Measurements from ENCODE around the gene MRPS10. TPM values are rescaled to one million over a fixed set of nuclear protein-coding genes. Genes with fewer than 3 reads are reported as not detected.
"Not testable (repeated sequence)": the region's sequence is repeated elsewhere in the genome, so short reads cannot be mapped to it uniquely, and the experiment has no call there.

Gene MRPS10
- total RNA-seq, 1 donor from 2014 or later: 57.0 TPM

DNA sequence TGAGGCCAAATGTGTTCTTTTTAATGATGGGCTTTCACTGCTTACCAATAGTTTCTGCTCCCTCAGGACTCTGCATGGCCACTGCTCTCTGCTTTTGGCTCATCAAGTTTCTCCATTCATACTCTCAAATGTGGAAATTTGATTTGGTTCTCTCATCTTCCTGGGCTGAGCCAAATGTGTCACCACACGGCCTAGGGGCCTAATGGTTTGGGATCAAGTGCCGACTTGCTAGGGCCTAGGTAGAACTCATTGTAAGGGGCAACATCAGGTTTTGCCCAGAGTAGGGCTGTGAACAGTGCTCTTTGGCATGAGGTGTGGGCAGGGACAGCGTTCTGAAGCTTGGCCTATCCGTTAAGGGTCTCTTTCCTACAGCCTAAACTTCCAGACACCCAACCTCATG lies 3.9 kb upstream of the MRPS10 start:
- intact Hi-C loops (cut with DNase I): no loop called here
- ATAC-seq (ENCODE audit: poor library complexity): no peak
- no peak for DNase-seq

DNA sequence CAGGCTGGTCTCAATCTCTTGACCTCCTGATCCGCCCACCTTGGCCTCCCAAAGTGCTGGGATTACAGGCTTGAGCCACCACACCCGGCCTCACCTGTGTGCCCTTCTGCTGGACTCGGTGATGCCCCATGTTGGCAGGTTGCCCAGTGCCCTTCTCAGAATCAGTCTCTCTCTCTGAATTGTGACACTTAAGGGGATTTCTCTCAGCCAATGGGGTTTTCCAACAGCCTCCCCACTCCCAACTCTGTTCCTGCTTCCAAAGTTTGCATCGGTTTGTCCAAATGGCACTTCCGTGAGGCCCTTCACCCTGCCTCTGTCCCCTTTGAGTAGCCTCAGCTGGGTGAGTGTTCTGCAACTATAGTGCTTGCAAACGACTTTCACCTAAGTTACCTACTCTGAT lies 3.1 kb upstream of the MRPS10 start:
- ATAC-seq (ENCODE audit: poor library complexity) (no peak), DNase-seq (no peak)
- intact Hi-C loops (cut with DNase I): no loop called here

DNA sequence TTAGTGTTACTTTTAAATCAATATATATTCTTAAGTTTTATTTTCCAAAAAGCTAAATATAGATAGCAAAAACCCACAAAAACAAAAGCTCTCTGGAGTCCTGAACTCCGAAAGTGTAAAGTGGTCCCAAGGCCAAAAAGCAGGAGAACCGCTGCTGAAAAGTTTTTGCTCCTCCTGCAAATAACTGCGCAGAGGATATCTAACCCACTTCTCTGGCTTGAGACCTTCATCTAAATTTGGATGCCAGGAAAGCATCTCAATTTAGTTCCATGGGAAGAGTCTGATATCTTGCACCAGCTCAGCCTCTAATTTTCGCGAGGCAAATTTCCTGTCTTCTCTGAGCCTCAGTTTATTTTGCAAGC lies 523 bp downstream of the MRPS10 start:
- no peak for ATAC-seq (ENCODE audit: poor library complexity)
- intact Hi-C loops (cut with DNase I): no loop called here
- no peak for DNase-seq

GRCh38 chr6:42216495-42216894 lies 1.2 kb downstream of the MRPS10 start:
- DNase-seq; intact Hi-C loops (cut with DNase I); ATAC-seq (ENCODE audit: poor library complexity): not testable (repeated sequence)

GRCh38 chr6:42212442-42212841 lies 5.2 kb downstream of the MRPS10 start:
- ATAC-seq (ENCODE audit: poor library complexity) (no peak), DNase-seq (no peak)
- intact Hi-C loops (cut with DNase I): no loop called here

- DNase-seq: no peak
- intact Hi-C loops (cut with DNase I): no loop called here
Observed at GRCh38 chr6:42211726-42212125, 5.9 kb downstream of the MRPS10 start.

GRCh38 chr6:42210551-42210950 lies 7.1 kb downstream of the MRPS10 start:
- no peak for ATAC-seq (ENCODE audit: poor library complexity)
- intact Hi-C loops (cut with DNase I): no loop called here
- no peak for DNase-seq

More at GRCh38 chr6:42211726-42212125, 5.9 kb downstream of the MRPS10 start:
- ATAC-seq (ENCODE audit: poor library complexity): no peak

- ATAC-seq (ENCODE audit: poor library complexity); DNase-seq; intact Hi-C loops (cut with DNase I): not testable (repeated sequence)
Observed at GRCh38 chr6:42207559-42207958, 10.1 kb downstream of the MRPS10 start.

GRCh38 chr6:42204768-42205282 lies 12.8 kb downstream of the MRPS10 start:
- ATAC-seq (ENCODE audit: poor library complexity): no peak
- intact Hi-C loops (cut with DNase I): no loop called here
- DNase-seq: no peak

DNA sequence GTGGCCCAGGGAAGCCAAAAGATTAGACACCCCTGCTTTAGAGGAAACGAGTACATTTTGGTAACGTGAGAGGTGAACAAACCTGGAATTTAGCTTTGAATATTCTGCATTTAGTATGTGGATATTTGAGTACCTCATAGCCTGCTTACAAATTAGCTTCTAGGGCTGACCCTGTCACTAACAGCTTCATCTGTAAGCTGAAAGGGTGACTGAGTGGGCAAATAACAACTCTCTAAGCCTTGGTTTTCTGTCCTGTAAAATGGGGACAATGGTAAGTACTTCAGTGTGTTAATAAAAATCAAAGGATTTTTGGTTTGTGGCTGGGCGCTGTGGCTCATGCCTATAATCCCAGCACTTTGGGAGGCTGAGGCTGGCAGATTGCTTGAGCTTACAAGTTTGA lies 14.5 kb downstream of the MRPS10 start:
- DNase-seq: no peak
- no peak for ATAC-seq (ENCODE audit: poor library complexity)
- intact Hi-C loops (cut with DNase I): no loop called here

- ATAC-seq (ENCODE audit: poor library complexity); DNase-seq; intact Hi-C loops (cut with DNase I): not testable (repeated sequence)
Observed at GRCh38 chr6:42202131-42202915, 15.3 kb downstream of the MRPS10 start.

DNA sequence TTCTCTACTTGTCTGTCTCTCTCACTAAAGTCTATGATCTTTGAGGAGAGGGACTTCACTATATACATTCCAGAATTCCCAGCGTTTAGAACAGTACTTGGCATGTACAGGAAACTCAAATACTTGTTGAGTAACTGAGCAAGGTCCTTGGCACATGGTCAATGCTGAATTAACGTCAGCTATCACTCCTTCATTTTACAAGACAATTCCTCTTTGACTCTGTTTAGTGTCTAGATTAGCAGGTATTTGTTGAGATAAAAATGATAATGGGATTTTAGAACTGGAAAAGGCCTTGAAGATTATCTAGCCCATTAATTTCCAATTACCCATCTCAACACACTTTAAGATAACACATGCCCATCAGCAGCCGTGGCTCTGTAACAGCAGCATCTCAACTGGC lies 16.3 kb downstream of the MRPS10 start:
- ATAC-seq (ENCODE audit: poor library complexity) (no peak), DNase-seq (no peak)
- intact Hi-C loops (cut with DNase I): no loop called here

DNA sequence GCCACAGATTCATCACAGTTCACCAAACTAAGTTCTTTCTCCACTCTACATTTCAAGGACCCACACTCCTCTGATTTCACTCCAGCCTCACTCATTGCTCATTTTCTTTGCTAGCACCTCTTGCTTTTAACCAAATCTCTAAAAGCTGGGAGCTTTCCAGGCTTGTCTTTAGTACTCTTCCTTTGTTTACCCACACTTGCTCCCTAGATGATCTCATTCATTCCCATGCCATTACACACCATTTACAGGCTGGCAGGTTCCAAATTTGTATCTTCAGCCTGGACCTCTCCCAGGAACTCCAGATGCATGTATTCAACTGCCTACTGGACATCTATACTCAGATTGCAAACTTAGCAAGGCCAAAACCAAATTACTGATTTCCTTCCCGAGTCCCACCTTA lies 17.6 kb downstream of the MRPS10 start:
- DNase-seq: no peak
- intact Hi-C loops (cut with DNase I): no loop called here
- ATAC-seq (ENCODE audit: poor library complexity): no peak

- intact Hi-C loops (cut with DNase I): no loop called here
- no peak for DNase-seq
- no peak for ATAC-seq (ENCODE audit: poor library complexity)
Observed at GRCh38 chr6:42199106-42199981, 18.3 kb downstream of the MRPS10 start.

DNA sequence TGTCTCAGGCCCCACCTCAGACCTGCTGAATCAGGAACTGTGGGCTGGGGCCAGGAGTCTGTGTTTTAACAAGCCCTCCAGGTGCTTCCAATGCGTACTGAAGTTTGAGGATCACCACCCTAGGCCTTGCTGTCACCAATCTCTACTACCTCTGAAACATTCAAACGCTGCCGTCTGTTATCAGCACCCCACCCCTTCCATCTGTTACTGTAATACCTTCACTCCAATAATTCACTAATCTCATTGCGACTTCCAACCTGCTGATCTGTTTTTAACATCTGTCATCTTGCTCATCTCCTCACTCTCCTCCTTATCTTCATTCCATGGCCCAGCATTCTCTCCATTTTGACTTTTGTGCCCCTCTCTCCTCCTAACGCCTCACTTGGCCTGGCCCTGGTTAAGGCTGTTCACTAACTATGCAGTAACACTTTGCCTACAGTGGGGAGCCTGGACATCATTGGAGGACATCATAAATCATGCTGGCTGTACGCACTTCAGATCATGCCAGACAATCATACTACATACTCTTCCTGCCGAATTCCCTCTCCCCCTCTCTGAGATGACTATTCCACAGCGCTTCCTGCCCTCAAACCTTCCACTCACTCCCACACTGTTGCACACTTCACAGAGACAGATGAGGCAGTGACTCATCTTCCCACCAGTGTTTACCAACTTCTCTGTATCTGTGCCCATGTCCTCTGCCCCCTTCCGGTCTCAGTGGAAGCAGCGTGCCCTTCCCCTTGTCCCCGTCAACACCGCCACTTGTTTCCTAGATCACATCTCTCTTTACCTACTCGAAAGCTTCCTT lies 19.9 kb downstream of the MRPS10 start:
- DNase-seq: no peak
- no peak for ATAC-seq (ENCODE audit: poor library complexity)
- intact Hi-C loops (cut with DNase I): no loop called here

GRCh38 chr6:42195415-42195814 lies 22.2 kb downstream of the MRPS10 start:
- intact Hi-C loops (cut with DNase I): no loop called here
- ATAC-seq (ENCODE audit: poor library complexity) (no peak), DNase-seq (no peak)

GRCh38 chr6:42194056-42194455 lies 23.6 kb downstream of the MRPS10 start:
- intact Hi-C loops (cut with DNase I): no loop called here
- ATAC-seq (ENCODE audit: poor library complexity) (no peak), DNase-seq (no peak)

- ATAC-seq (ENCODE audit: poor library complexity) (no peak), DNase-seq (no peak)
- intact Hi-C loops (cut with DNase I): no loop called here
Observed at GRCh38 chr6:42193491-42193894, 24.2 kb downstream of the MRPS10 start.

- ATAC-seq (ENCODE audit: poor library complexity); DNase-seq; intact Hi-C loops (cut with DNase I): not testable (repeated sequence)
Observed at GRCh38 chr6:42192385-42192784, 25.3 kb downstream of the MRPS10 start.
